IPS-18c (cell line): ENCODE results near the gene KRTAP1-3.

Experiments used
- H3K4me3 ChIP-seq: 2 replicates; pipeline ENCODE4 v1.7.0; 2013; ENCODE audit warnings: low read depth, mild to moderate bottlenecking, low read length, moderate library complexity; ENCODE audit not compliant: insufficient read depth
- H3K9me3 ChIP-seq: one replicate; pipeline ENCODE4 v1.6.1; 2013; ENCODE audit warnings: mild to moderate bottlenecking, low read length, moderate library complexity; ENCODE audit not compliant: control insufficient read depth, insufficient read depth

The KRTAP1-3 gene

GRCh38 chr17:40993839-40994238, 40.8 kb downstream of the KRTAP1-3 start, which contains the start of gene KRTAP3-3:
Gene KRTAP3-3, minus strand, starts transcription at chr17:40994164. Its CDS starts 67 bp downstream, at chr17:40994097.
- Histone ChIP-seq H3K4me3 (no peak within 1 kb of the TSS), H3K9me3 (no peaks in the 10 kb centered on the region)

DNA sequence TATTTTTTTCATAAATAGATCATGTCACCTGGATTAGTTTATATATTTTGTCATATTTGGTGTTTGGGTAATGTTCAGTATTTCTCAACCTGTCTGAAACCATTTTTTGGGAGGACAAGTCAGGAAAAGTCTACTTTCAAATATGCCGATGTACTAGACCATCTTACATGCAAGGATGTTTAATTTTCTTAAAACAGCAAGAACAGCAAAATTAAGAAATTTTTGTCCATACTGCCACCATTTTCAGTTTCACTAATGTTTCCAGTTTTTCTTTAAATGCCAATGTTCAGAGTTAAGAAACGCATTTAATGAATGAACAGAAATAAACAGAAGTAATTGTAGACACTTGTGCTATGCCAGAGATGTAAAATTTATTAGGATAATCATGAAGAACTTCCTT, 41.6 kb downstream of the KRTAP1-3 start:
- no peaks in the 10 kb centered on the region for H3K9me3 ChIP-seq

GRCh38 chr17:40992666-40993065, 42.0 kb downstream of the KRTAP1-3 start:
- no peaks in the 10 kb centered on the region for H3K9me3 ChIP-seq
- no peak overlapping the region for H3K4me3 ChIP-seq

More for the DNA sequence above, 41.6 kb downstream of the KRTAP1-3 start:
- H3K4me3 ChIP-seq = no peak overlapping the region

GRCh38 chr17:40986920-40987319, 47.8 kb downstream of the KRTAP1-3 start:
- Histone ChIP-seq H3K9me3 (no peaks in the 10 kb centered on the region), H3K4me3 (no peak overlapping the region)

DNA sequence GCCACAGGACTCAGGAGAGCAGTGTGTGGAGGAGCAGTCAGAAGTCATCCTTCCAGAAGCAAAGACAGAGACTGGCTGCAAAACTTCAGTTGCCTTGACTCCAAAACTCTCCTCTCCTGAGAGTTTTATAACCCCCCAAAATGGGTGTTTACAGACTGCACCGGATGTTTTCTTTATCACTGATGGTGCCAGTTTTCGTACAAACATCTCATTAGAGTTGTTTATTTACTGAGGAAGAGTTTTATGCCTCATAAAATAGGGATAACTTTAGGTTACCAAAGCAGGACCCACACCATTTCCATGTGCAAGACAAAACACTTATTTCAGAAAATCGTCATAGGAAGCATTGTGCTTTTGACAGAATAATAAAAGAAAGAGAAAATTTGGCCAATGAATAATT, 50.4 kb downstream of the KRTAP1-3 start, which contains the start of gene KRT40:
TSS of gene KRT40 (minus strand) at position 101 of the 400 bp plus-strand sequence. CDS start at position 48, 53 bp downstream.
- no peak within 1 kb of the TSS for H3K4me3 ChIP-seq

More for the DNA sequence above, 50.4 kb downstream of the KRTAP1-3 start, which contains the start of gene KRT40:
- H3K9me3 ChIP-seq = no peaks in the 10 kb centered on the region
